ENCODE results near the gene OLR1.

The OLR1 gene

GRCh38 chr12:10110256-10110844 lies 61.6 kb downstream of the OLR1 start:
- no peak for DNase-seq (ENCODE audit: low read depth in 2 of 2, low spot score in 1 of 2)
